ENCODE data around the gene MATCAP1.

MATCAP1 gene

GRCh38 chr16:67128417-67128816 is 55.3 kb downstream of the MATCAP1 start:
- no peak for DNase-seq (ENCODE audit: low read depth)

Data from fibroblast of gingiva (primary cell).